H1 (cell line): ENCODE data around the gene EXOSC7. TPM values are rescaled to one million over a fixed set of nuclear protein-coding genes. Genes with fewer than 3 reads are reported as not detected.

Experiments
- RXRA ChIP-seq: IDR thresholded peaks from 2 replicates; pipeline ENCODE4 v1.6.1; 2011; ENCODE audit warnings: low read depth, mild to moderate bottlenecking, low read length, moderate library complexity; ENCODE audit not compliant: insufficient read depth
- polyA plus RNA-seq, 7 experiments: library from polyadenylated mRNA; depleted of rRNA in 3 of 7; stranded (reverse) in 5 of 7; unstranded in 2 of 7; fragments of >200 nt in 5 of 7; fragments of 200-250 nt in 2 of 7; gene quantifications; 1 replicate in 5 of 7; 2 replicates in 1 of 7; 4 replicates in 1 of 7; pipeline versions ENCODE4 v1.2.1 to v1.2.3, GENCODE V29; 2011 to 2013; ENCODE audit warnings: missing spikeins in 2 of 7, mixed read lengths in 2 of 7
- total RNA-seq: library from RNA; stranded (reverse); fragmentation: NEBNext Ultra II Directional; extraction: Animal tissue kit (Norgen Biotek cat#: 25700); gene quantifications from 2 replicates; pipeline ENCODE4 v1.2.1, GENCODE V29; 2021

Gene EXOSC7
- total and polyA plus RNA-seq, 2 of the 8 experiments (the other 6 are each of a cell fraction or from before 2014, with no cell fraction given) = 92.7 to 94.5 TPM

DNA sequence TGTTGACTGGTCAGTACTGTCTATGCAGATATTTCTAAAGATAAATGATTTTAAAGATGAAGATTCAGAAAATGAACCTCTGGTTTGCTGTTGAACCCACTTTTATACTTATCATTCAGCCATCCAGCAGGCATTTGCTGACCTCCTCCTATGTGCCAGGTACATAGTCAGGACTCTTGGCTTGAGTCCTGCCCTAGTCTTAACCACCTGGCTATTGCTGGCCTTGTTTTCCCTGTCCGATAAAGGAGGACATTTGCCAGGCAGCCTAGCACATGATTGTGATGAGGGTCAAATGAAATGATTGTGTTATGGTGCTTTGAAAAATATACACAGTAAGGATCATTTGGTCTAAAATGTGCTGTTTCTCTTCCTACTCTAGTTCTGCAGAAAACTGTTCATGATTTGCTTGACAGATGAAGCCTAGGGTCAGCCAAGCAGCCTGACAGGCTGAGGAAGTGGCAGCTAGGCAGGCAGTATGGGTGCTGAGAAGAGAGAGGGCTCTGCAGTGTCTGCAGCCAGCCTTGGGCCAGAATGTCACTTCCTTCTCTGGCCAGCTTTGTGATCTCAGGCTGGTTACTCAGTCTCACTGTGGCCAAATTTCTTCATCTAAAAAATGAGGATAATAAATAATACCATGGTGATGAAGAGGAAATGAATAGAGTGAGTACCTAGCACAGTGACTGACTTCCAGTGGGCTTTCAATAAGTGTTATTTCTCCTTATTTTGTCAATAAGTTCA lies 13.8 kb downstream of the EXOSC7 start (continued):
- TF ChIP-seq RXRA = no peak
